Upper lobe of left lung (tissue), 6 donors: Measurements from ENCODE around the gene ATP1A4. TPM values are rescaled to one million over a fixed set of nuclear protein-coding genes. Genes with fewer than 3 reads are reported as not detected.
A peak's percentile ranks its signal among the peaks of the same experiment; 100 is the strongest.

Experiments used
- ATAC-seq, 2 donors: fragments of 200-7000 bp; cut with Tn5 transposase; one replicate each; pipeline ENCODE4 v1.9.1; 2022; ENCODE audit warnings: mild to moderate bottlenecking in 2 of 2, moderate library complexity in 2 of 2; ENCODE audit not compliant: low FRiP score in 2 of 2
- DNase-seq, 2 donors: peaks; one replicate each; pipeline ENCODE4 v3.0.0-alpha.2; 2019 to 2020
- H3K27ac ChIP-seq, 4 donors: fragments of 200-600 bp; sonication (generic); one replicate each; pipeline ENCODE4 v1.5.1; 2016 to 2019
- H3K27me3 ChIP-seq, 4 donors: fragments of 200-600 bp; sonication (generic); one replicate each; pipeline ENCODE4 v1.5.1; 2017 to 2019
- H3K36me3 ChIP-seq, 4 donors: fragments of 200-600 bp; sonication (generic); one replicate each; pipeline ENCODE4 v1.5.1; 2016 to 2019
- H3K4me1 ChIP-seq, 4 donors: fragments of 200-600 bp; sonication (generic); one replicate each; pipeline ENCODE4 v1.5.1; 2018 to 2019
- H3K4me3 ChIP-seq, 4 donors: fragments of 200-600 bp; sonication (generic); one replicate each; pipeline ENCODE4 v1.5.1; 2017 to 2019; ENCODE audit warnings: mild to moderate bottlenecking in 2 of 4, moderate library complexity in 1 of 4
- H3K9me3 ChIP-seq, 4 donors: fragments of 200-600 bp; sonication (generic); one replicate each; pipeline ENCODE4 v1.5.1; 2018 to 2019
- EP300 ChIP-seq, 4 donors: sonication (generic); formaldehyde crosslinking; IDR thresholded peaks; one replicate each; pipeline ENCODE4 v1.5.1; 2017; ENCODE audit warnings: antibody characterized with exemption in 4 of 4, control low read depth in 2 of 4
- POLR2A ChIP-seq, 4 donors: fragments of 450-650 bp; IDR thresholded peaks; one replicate each; pipeline ENCODE4 v1.5.1; 2016 to 2017; ENCODE audit warnings: antibody characterized with exemption in 4 of 4, mild to moderate bottlenecking in 2 of 4
- POLR2AphosphoS5 ChIP-seq, 2 donors: sonication (generic); formaldehyde crosslinking; IDR thresholded peaks; one replicate each; pipeline ENCODE4 v1.5.1; 2017; ENCODE audit warnings: antibody characterized with exemption in 2 of 2
- whole genome bisulfite sequencing, 2 donors: methylation state at CpG; one replicate each; pipeline ENCODE4 v1.1.5; 2017 to 2018; 5-methylcytosine and 5-hydroxymethylcytosine counted together
- total RNA-seq, 6 donors: library from RNA; depleted of rRNA in 4 of 6; stranded (reverse); fragments of >200 nt in 4 of 6; gene quantifications; one replicate each; pipeline versions ENCODE4 v1.1.0 to v1.2.1, GENCODE V29; 2016 to 2021
- TF ChIP-seq, protein P1 (sequence below), 6 experiments: fragments of 450-650 bp in 4 of 6; fragments of 200-600 bp in 2 of 6; sonication (generic) in 2 of 6; IDR thresholded peaks; one replicate each; pipeline ENCODE4 v1.5.1; 2016 to 2019; ENCODE audit warnings: antibody characterized with exemption in 6 of 6
- donor health status: DM: no; HTN: no; CAD: no; lungs with moderate emphysema.
- donor health status: DM: no; HTN: yes; CAD: no; lungs with severe emphysema.

ATP1A4 gene
- total RNA-seq, 6 donors from 2014 or later: 0.52 to 0.61 TPM; not detected in 4

DNA sequence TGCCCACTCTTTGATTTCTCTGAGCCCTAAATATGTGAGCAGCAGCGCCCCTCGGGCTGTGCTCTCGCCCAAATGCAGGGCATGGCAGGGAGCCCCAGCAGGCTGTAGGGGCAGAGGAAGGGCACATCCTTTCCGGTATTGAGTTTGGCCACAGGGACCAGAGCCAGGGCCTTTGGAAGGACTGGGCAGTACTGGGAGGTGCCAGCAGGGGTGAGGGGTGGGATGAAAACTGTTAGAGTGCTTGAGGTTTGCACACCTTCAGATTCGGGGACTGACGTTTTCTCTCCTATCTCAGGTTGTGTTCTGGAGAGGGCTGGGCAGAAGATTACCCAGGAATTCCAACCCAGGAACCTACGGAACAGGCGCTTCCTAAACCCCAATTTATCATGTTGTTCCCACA, 38.0 kb upstream of the ATP1A4 start:
- no peak for ATAC-seq
- Histone ChIP-seq H3K27ac (no peak overlapping the region), H3K9me3 (no peaks in the 10 kb centered on the region), H3K27me3 (no peaks in the 10 kb centered on the region), H3K36me3 (no peaks in the 10 kb centered on the region), H3K4me1 (peaks cover 0 to 10% (median 3%) of the 10 kb centered on the region in 4 donors), H3K4me3 (no peak overlapping the region)
- no peak for DNase-seq
- WGBS, 2 donors: 82 to 93% methylated on average over 6 to 8 of the region's 8 CpGs
- TF ChIP-seq POLR2A (IDR thresholded peaks at IDR 0.05) (no peak), EP300 (IDR thresholded peaks at IDR 0.05) (no peak), POLR2AphosphoS5 (IDR thresholded peaks at IDR 0.05) (no peak)
- TF ChIP-seq, protein P1, sequence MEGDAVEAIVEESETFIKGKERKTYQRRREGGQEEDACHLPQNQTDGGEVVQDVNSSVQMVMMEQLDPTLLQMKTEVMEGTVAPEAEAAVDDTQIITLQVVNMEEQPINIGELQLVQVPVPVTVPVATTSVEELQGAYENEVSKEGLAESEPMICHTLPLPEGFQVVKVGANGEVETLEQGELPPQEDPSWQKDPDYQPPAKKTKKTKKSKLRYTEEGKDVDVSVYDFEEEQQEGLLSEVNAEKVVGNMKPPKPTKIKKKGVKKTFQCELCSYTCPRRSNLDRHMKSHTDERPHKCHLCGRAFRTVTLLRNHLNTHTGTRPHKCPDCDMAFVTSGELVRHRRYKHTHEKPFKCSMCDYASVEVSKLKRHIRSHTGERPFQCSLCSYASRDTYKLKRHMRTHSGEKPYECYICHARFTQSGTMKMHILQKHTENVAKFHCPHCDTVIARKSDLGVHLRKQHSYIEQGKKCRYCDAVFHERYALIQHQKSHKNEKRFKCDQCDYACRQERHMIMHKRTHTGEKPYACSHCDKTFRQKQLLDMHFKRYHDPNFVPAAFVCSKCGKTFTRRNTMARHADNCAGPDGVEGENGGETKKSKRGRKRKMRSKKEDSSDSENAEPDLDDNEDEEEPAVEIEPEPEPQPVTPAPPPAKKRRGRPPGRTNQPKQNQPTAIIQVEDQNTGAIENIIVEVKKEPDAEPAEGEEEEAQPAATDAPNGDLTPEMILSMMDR (IDR thresholded peaks at IDR 0.05): no peak

DNA sequence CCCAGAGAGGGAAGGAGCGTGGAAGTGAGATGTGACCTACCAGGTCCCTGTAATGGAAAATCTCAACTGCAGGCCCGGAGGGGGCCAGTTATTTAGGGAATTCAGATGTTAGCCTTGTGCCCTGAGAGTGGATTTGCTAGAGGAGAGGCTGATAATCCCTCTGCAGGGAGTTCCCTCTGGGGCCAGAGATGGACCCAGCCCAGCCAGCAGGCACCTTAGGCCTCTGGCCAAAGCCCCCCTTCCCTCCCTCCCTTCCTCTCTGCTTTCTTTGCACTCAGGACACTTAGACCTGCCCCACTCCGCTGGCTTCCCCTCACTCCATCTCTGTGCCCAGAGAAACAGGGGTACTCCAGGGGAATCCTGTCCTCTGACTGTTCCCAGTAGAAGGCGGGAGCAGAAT, 37.3 kb upstream of the ATP1A4 start:
- Histone ChIP-seq H3K4me1 (peaks cover 0 to 11% (median 3%) of the 10 kb centered on the region in 4 donors), H3K27ac (no peak overlapping the region), H3K9me3 (no peaks in the 10 kb centered on the region), H3K27me3 (no peaks in the 10 kb centered on the region), H3K36me3 (no peaks in the 10 kb centered on the region), H3K4me3 (no peak overlapping the region)
- TF ChIP-seq, protein P1 (IDR thresholded peaks at IDR 0.05): no peak
- no peak for TF ChIP-seq EP300 (IDR thresholded peaks at IDR 0.05)
- TF ChIP-seq POLR2A (IDR thresholded peaks at IDR 0.05): no peak
- no peak for TF ChIP-seq POLR2AphosphoS5 (IDR thresholded peaks at IDR 0.05)
- DNase-seq: no peak
- WGBS, 2 donors: 74 to 80% methylated on average over 4 of the region's 4 CpGs
- no peak for ATAC-seq

- Histone ChIP-seq H3K27me3 (no peaks in the 10 kb centered on the region), H3K4me1 (peaks cover 0 to 11% (median 3%) of the 10 kb centered on the region in 4 donors), H3K27ac (peak within 1 kb of the TSS in 1 of 4 donors; percentile 39), H3K9me3 (no peaks in the 10 kb centered on the region), H3K36me3 (no peaks in the 10 kb centered on the region), H3K4me3 (peak within 1 kb of the TSS in 3 of 4 donors; percentile 3 to 20 (median 14))
- DNase-seq: no peak
- TF ChIP-seq POLR2AphosphoS5 (IDR thresholded peaks at IDR 0.05) (no peak), EP300 (IDR thresholded peaks at IDR 0.05) (no peak), POLR2A (IDR thresholded peaks at IDR 0.05) (no peak)
- TF ChIP-seq, protein P1 (IDR thresholded peaks at IDR 0.05): no peak
- no peak for ATAC-seq
- 40% methylated on average over 16 of the region's 16 CpGs for WGBS, 2 donors
These were observed 35.7 kb upstream of the ATP1A4 start, which contains the start of gene ATP1A2 for GRCh38 chr1:160115545-160116282. TSS of gene ATP1A2 (plus strand) at chr1:160115759. CDS start at chr1:160115862, 103 bp downstream.

DNA sequence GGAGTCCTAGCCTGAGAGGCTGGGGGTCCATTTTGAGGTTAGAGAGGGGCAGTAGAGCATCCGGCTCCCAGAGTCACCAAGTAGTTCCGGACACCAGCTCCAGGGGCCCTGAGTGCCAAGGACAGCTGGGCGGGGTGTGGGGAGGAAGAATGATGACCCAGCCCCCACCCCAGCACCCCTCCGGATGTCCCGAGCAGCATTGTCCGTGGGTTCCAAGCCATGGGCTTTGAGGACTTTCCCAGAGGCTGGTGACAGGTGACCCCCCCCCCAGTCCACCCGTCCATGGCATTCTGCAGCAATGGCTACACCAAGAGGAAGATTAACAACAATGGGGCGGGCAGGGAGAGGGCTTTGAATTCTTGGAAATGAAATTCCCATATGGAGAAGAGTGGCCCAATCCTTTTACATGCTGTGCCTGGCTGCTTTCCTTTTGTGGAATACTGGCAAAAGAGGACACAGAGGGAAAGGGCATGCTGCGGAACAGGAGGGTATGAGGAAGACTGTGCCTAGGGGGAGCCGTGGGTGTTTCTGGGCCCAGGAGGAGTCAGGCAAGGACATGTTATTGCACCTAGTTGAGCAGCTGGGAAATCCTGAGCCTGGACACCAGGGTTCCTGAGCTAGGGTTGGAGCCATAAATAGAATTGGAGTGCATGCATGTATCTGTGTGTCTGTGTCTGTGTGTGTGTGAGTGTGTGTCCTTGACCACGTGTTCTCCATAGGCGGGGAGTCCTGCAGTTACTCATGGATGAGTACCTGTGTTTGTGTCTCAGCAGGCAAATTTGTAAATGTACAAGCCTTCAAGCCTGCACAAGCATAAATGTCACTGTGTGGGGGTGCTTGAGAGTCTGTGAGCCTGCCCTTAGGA, 34.9 kb upstream of the ATP1A4 start:
- Histone ChIP-seq H3K9me3 (no peaks in the 10 kb centered on the region), H3K4me3 (peak overlapping the region in 3 of 4 donors; percentile 3 to 20 (median 14)), H3K27me3 (no peaks in the 10 kb centered on the region), H3K36me3 (no peaks in the 10 kb centered on the region), H3K27ac (peak overlapping the region in 1 of 4 donors; percentile 39), H3K4me1 (peaks cover 0 to 11% (median 3%) of the 10 kb centered on the region in 4 donors)
- no peak for ATAC-seq
- 55 to 58% methylated on average over 10 to 11 of the region's 12 CpGs for WGBS, 2 donors
- TF ChIP-seq, protein P1 (IDR thresholded peaks at IDR 0.05): no peak
- TF ChIP-seq POLR2A (IDR thresholded peaks at IDR 0.05) (no peak), EP300 (IDR thresholded peaks at IDR 0.05) (no peak), POLR2AphosphoS5 (IDR thresholded peaks at IDR 0.05) (no peak)
- DNase-seq: no peak
